Stimulated activated CD4-positive, alpha-beta T cell treated with anti-CD3 and anti-CD28 coated beads, Interleukin-12 subunit alpha, Interleukin-12 subunit beta, amount 100 ng/mL, for 4 hours (primary cell): Measurements from ENCODE around the gene FNDC3A.

Source experiments
- DNase-seq: peaks from one replicate; pipeline ENCODE4 v3.0.0-alpha.2; 2020

FNDC3A gene

GRCh38 chr13:48975856-48976575 lies at the start of gene FNDC3A:
FNDC3A (plus strand) TSS chr13:48975912; CDS start chr13:49006191, 30,279 bp downstream.
- DNase-seq = peak; percentile 87

- DNase-seq = no peak
These were observed 46.8 kb upstream of the FNDC3A start for GRCh38 chr13:48928757-48929430.

- DNase-seq = no peak
These were observed 44.8 kb upstream of the FNDC3A start for GRCh38 chr13:48930918-48931317.

GRCh38 chr13:48938308-48938943 lies 37.3 kb upstream of the FNDC3A start:
- no peak for DNase-seq

- DNase-seq = no peak
These were observed 36.0 kb upstream of the FNDC3A start for GRCh38 chr13:48939728-48940127.

- no peak for DNase-seq
These were observed 33.6 kb upstream of the FNDC3A start for GRCh38 chr13:48942131-48942530.

- no peak for DNase-seq
These were observed 31.5 kb upstream of the FNDC3A start for GRCh38 chr13:48944221-48944620.

GRCh38 chr13:48945626-48946025 lies 30.1 kb upstream of the FNDC3A start:
- DNase-seq = no peak

GRCh38 chr13:48946163-48946562 lies 29.5 kb upstream of the FNDC3A start:
- no peak for DNase-seq

- DNase-seq = no peak
These were observed 25.9 kb upstream of the FNDC3A start for GRCh38 chr13:48949566-48950500.

GRCh38 chr13:48950501-48950875 lies 25.2 kb upstream of the FNDC3A start:
- DNase-seq = no peak

- no peak for DNase-seq
These were observed 21.6 kb upstream of the FNDC3A start for GRCh38 chr13:48954081-48954480.

GRCh38 chr13:48955536-48955935 lies 20.2 kb upstream of the FNDC3A start:
- DNase-seq = no peak

GRCh38 chr13:48961379-48961778 lies 14.3 kb upstream of the FNDC3A start:
- no peak for DNase-seq

GRCh38 chr13:48962281-48962680 lies 13.4 kb upstream of the FNDC3A start:
- no peak for DNase-seq

- DNase-seq = no peak
These were observed 10.0 kb upstream of the FNDC3A start for GRCh38 chr13:48965736-48966135.

GRCh38 chr13:48969685-48970084 lies 6.0 kb upstream of the FNDC3A start:
- no peak for DNase-seq

- no peak for DNase-seq
These were observed 1.8 kb upstream of the FNDC3A start for GRCh38 chr13:48973845-48974431.

GRCh38 chr13:48975101-48975855 lies 434 bp upstream of the FNDC3A start:
- no peak for DNase-seq

- DNase-seq = no peak
These were observed 1.0 kb downstream of the FNDC3A start for GRCh38 chr13:48976576-48977285.

- DNase-seq = no peak
These were observed 1.5 kb downstream of the FNDC3A start for GRCh38 chr13:48977286-48977625.
